ENCODE results near the gene UNC13D. TPM values are rescaled to one million over a fixed set of nuclear protein-coding genes. Genes with fewer than 3 reads are reported as not detected.

UNC13D gene
- total RNA-seq, 3 donors from 2014 or later, result 5.6 to 15.5 (median 8.5) TPM

DNA sequence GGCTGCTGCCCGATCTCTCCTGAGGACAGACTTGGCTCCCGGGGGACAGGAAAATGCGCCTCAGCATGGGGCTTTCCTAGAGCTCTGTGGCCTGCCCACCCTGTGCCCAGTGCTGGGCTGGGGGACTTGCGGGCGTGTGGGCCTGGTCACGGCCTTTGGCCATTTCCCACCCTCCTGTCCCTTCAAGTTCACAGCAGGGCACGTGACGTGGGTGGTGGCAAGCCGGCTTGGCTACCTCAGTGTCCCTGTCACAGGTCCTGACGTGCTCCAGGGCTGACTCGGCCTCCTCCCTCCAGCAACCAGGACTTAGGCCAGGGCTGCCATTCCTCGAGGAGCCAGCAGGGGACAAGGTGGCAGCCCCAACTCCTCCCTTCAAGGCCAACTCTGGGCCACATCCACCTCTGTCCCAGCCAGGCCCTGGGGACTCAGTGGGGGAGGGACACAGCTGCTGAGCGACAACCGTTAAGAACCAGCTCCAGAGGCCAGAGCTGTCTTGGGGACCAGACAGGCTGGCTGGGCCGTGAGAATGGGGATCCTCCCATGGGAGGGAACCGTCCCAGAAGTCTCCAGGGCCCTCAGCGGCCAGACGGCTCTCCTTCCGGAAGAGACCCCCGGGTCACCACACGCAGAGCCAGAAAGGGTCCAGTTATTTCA, 981 bp upstream of the UNC13D start:
- H3K36me3 ChIP-seq, result peaks cover 7% of the 10 kb centered on the region
- DNase-seq (ENCODE audit: low spot score in 2 of 2), result peak; percentile 92 to 95
- peak overlapping the region; percentile 94 to 95 for H3K27ac ChIP-seq
- intact Hi-C loops (cut with DNase I; ENCODE audit: low total_unique reads), result loop anchor here (10.0 kb wide), 1 partner anchor 60 kb away; the partner anchor contains the start of gene UNK
- H3K27me3 ChIP-seq, result no peaks in the 10 kb centered on the region
- TF ChIP-seq, protein P1, sequence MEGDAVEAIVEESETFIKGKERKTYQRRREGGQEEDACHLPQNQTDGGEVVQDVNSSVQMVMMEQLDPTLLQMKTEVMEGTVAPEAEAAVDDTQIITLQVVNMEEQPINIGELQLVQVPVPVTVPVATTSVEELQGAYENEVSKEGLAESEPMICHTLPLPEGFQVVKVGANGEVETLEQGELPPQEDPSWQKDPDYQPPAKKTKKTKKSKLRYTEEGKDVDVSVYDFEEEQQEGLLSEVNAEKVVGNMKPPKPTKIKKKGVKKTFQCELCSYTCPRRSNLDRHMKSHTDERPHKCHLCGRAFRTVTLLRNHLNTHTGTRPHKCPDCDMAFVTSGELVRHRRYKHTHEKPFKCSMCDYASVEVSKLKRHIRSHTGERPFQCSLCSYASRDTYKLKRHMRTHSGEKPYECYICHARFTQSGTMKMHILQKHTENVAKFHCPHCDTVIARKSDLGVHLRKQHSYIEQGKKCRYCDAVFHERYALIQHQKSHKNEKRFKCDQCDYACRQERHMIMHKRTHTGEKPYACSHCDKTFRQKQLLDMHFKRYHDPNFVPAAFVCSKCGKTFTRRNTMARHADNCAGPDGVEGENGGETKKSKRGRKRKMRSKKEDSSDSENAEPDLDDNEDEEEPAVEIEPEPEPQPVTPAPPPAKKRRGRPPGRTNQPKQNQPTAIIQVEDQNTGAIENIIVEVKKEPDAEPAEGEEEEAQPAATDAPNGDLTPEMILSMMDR (IDR thresholded peaks at IDR 0.05), result peak; percentile 97 to 99 (median 97)
- TF ChIP-seq POLR2A (IDR thresholded peaks at IDR 0.05), result no peak
- TF ChIP-seq POLR2AphosphoS5 (IDR thresholded peaks at IDR 0.05), result peak; percentile 58 to 73 (median 63)
- peak overlapping the region in 2 of 3 donors; percentile 33 to 46 for H3K4me3 ChIP-seq
- H3K4me1 ChIP-seq, result peaks cover 16 to 50% of the 10 kb centered on the region in 2 donors
- H3K9me3 ChIP-seq, result no peaks in the 10 kb centered on the region

DNA sequence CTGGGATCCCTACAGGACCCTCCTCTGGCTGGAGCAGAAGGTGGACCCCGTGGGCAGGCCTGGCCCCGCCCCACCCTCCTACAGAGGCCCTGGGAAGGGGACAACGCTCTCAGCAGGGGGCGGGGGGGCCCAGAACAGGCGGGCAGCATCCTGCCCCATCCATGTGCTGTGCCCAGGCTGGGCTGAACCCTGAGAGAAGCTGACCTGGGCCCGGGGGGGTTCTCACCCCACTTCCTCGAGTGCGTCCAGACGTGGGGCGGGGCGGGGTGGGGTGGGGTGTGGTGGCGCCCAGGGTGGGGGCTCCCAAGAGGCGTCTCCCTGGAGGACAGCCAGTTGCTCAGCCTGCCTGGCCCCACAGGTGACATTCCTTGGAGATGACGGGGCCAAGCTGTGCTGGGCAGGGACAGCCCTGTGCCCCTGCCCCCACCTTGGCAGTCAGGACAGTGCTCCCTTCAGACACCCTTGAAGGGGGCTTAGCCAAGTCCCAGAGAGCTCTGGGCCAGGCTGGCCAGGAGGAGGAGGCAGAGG, 390 bp upstream of the UNC13D start:
- Histone ChIP-seq H3K27ac (peak overlapping the region; percentile 94 to 95), H3K4me1 (peaks cover 15 to 45% of the 10 kb centered on the region in 2 donors), H3K4me3 (peak overlapping the region in 2 of 3 donors; percentile 33 to 46), H3K36me3 (peaks cover 7% of the 10 kb centered on the region), H3K27me3 (no peaks in the 10 kb centered on the region), H3K9me3 (no peaks in the 10 kb centered on the region)
- DNase-seq (ENCODE audit: low spot score in 2 of 2), result peak; percentile 84 to 92
- intact Hi-C loops (cut with DNase I; ENCODE audit: low total_unique reads), result loop anchor here (10.0 kb wide), 1 partner anchor 60 kb away; the partner anchor contains the start of gene UNK
- no peak for TF ChIP-seq POLR2A (IDR thresholded peaks at IDR 0.05)
- TF ChIP-seq POLR2AphosphoS5 (IDR thresholded peaks at IDR 0.05), result no peak
- TF ChIP-seq, protein P1 (IDR thresholded peaks at IDR 0.05), result no peak

DNA sequence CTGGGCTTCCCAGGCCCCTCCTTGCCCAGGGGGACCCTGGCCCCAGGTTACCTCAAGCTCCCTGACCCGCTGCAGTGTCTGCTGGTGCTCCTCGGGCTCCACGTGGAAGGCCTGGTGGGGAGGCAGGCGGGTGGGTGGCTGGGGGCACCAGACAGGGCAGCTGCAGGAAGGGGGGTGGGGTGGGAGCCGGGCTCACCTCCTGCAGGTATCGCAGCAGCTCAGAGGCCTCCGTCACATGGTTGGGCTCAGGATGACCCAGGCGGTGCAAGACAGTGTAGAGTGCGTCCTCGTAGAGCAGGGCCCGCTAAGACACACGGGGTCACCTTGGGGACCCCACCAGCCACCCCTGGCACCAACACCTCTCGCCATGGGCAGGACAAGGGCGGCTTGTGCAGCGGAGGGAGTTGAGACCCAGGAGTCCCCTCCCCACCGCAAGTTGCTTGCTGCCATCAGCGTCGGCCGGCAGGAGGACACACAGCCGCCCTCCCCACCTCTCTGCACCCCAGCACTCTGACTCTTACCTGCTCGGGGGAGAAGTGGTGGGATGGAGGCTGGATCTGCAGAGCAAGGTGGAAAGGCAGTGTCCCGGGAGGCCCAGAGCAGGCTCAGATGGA, 1.1 kb downstream of the UNC13D start:
- Histone ChIP-seq H3K9me3 (no peaks in the 10 kb centered on the region), H3K4me1 (peaks cover 9 to 30% of the 10 kb centered on the region in 2 donors), H3K27me3 (no peaks in the 10 kb centered on the region), H3K4me3 (peak overlapping the region; percentile 15 to 46 (median 33)), H3K27ac (peak overlapping the region in 1 of 2 donors; percentile 94), H3K36me3 (peaks cover 7% of the 10 kb centered on the region)
- intact Hi-C loops (cut with DNase I; ENCODE audit: low total_unique reads), result loop anchor here (10.0 kb wide), 1 partner anchor 58 kb away; the partner anchor contains the start of gene UNK
- TF ChIP-seq POLR2A (IDR thresholded peaks at IDR 0.05) (no peak), POLR2AphosphoS5 (IDR thresholded peaks at IDR 0.05) (no peak)
- TF ChIP-seq, protein P1 (IDR thresholded peaks at IDR 0.05), result no peak
- no peak for DNase-seq (ENCODE audit: low spot score in 2 of 2)

DNA sequence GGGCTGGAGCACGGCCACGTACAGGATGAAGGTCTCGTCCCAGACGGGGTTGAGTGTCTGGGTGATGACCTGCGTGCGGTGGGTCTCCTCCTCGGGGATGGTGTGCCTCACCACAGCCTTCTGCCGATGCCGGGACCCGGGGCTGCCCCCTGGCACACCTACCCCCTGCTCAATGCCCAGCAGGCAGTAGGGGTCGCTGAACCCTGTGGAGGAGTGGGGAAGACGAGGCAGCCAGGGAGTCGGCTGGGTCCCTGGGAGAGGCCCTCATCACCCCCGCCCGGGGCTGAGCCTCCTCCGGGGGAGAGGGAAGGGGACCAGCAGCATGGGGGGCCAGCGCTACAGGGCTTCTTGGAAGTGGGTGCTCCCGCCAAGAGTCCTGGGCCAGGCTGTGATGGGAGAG, 1.8 kb downstream of the UNC13D start:
- Histone ChIP-seq H3K4me1 (peaks cover 5 to 23% of the 10 kb centered on the region in 2 donors), H3K27ac (no peak overlapping the region), H3K36me3 (peaks cover 7% of the 10 kb centered on the region), H3K4me3 (no peak overlapping the region), H3K27me3 (no peaks in the 10 kb centered on the region), H3K9me3 (no peaks in the 10 kb centered on the region)
- TF ChIP-seq POLR2AphosphoS5 (IDR thresholded peaks at IDR 0.05) (no peak), POLR2A (IDR thresholded peaks at IDR 0.05) (no peak)
- TF ChIP-seq, protein P1 (IDR thresholded peaks at IDR 0.05), result no peak
- no peak for DNase-seq (ENCODE audit: low spot score in 2 of 2)
- intact Hi-C loops (cut with DNase I; ENCODE audit: low total_unique reads), result loop anchor here (10.0 kb wide), 1 partner anchor 58 kb away; the partner anchor contains the start of gene UNK
